ENCODE data around the gene MRPL11.

DNA sequence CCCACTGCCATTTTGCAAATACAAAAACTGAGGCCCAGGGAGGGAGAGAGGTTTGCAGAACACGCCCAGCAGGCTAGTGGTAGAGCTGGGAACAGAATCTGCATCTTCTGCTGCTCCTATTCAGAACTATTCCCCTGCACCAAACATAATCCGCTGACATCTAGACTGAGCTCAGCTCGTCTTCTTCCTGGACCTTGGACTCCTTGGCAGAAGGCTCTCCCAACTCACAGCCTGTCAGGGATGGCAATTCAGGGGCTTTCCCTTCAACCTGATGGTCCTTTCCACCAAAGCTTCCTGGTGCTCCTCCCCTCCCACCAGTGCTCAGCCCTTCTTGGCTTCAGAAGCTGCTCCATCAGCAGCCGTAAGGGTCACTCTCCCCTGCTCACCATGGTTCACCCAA is 27.3 kb downstream of the MRPL11 start:
- TF ChIP-seq, protein P1, sequence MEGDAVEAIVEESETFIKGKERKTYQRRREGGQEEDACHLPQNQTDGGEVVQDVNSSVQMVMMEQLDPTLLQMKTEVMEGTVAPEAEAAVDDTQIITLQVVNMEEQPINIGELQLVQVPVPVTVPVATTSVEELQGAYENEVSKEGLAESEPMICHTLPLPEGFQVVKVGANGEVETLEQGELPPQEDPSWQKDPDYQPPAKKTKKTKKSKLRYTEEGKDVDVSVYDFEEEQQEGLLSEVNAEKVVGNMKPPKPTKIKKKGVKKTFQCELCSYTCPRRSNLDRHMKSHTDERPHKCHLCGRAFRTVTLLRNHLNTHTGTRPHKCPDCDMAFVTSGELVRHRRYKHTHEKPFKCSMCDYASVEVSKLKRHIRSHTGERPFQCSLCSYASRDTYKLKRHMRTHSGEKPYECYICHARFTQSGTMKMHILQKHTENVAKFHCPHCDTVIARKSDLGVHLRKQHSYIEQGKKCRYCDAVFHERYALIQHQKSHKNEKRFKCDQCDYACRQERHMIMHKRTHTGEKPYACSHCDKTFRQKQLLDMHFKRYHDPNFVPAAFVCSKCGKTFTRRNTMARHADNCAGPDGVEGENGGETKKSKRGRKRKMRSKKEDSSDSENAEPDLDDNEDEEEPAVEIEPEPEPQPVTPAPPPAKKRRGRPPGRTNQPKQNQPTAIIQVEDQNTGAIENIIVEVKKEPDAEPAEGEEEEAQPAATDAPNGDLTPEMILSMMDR (IDR thresholded peaks at IDR 0.05) = no peak
- TF ChIP-seq POLR2A (IDR thresholded peaks at IDR 0.05) = no peak

All from uterus (tissue), 2 donors.